Measurements from ENCODE around the gene CYP4X1. TPM values are rescaled to one million over a fixed set of nuclear protein-coding genes. Genes with fewer than 3 reads are reported as not detected.
"Not testable (repeated sequence)": the region's sequence is repeated elsewhere in the genome, so short reads cannot be mapped to it uniquely, and the experiment has no call there.

Gene CYP4X1
- total RNA-seq, 2 experiments from 2014 or later: not detected

GRCh38 chr1:47024141-47024801, 802 bp downstream of the CYP4X1 start:
- no peak overlapping the region for H3K4me3 Mint-ChIP-seq
- CTCF ChIA-PET: no interaction called here

DNA sequence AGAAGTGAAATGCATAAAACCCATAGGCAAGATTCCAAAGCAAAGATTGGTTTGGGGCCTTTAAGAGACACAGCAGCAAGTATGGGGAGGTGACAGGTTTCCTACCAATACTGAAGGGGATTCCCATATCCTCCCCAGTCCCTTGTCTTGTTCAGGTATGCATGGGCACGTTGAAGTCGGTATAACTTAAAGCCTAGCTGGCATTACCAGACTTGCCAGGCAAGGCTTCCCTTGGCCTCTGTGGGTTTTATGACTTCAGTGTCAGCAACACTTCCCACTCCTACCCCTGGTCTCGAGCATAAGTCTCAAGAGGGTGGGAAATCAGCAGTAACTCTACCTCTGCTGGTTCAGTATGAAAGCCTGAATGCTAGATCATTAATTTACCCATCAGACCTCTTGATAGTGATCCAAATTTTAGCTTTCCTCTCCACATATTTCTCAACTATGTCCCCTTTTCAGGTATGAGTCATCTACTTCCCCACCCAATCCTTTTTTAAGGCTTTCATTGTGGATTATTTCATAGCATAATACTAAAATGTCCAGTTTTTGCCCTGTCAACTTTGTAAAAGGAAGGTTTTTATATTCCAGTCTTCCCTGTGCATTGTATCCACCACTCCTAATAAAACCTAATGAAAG, 6.8 kb downstream of the CYP4X1 start:
- H3K4me3 Mint-ChIP-seq: no peak overlapping the region
- H3K36me3 Mint-ChIP-seq (ENCODE audit: low read depth): no peaks in the 10 kb centered on the region
- H3K27ac Mint-ChIP-seq: no peak overlapping the region
- POLR2A ChIA-PET: no interaction called here
- H3K9me3 Mint-ChIP-seq: no peaks in the 10 kb centered on the region
- CTCF ChIA-PET: no interaction called here
- no peaks in the 10 kb centered on the region for H3K4me1 Mint-ChIP-seq
- peaks cover 15% of the 10 kb centered on the region for H3K27me3 Mint-ChIP-seq
- no peak for DNase-seq

More at GRCh38 chr1:47024141-47024801, 802 bp downstream of the CYP4X1 start:
- no peaks in the 10 kb centered on the region for H3K9me3 Mint-ChIP-seq
- H3K27me3 Mint-ChIP-seq: peaks cover 36% of the 10 kb centered on the region
- POLR2A ChIA-PET: no interaction called here
- H3K27ac Mint-ChIP-seq: no peak overlapping the region
- H3K36me3 Mint-ChIP-seq (ENCODE audit: low read depth): no peaks in the 10 kb centered on the region
- no peaks in the 10 kb centered on the region for H3K4me1 Mint-ChIP-seq
- no peak for DNase-seq

GRCh38 chr1:47031059-47031458, 7.6 kb downstream of the CYP4X1 start:
- Mint-ChIP-seq H3K4me3 (no peak overlapping the region), H3K36me3 (ENCODE audit: low read depth) (no peaks in the 10 kb centered on the region), H3K9me3 (no peaks in the 10 kb centered on the region), H3K4me1 (no peaks in the 10 kb centered on the region), H3K27ac (no peak overlapping the region), H3K27me3 (peaks cover 12% of the 10 kb centered on the region)
- CTCF ChIA-PET: no interaction called here
- no peak for DNase-seq
- POLR2A ChIA-PET: no interaction called here

DNA sequence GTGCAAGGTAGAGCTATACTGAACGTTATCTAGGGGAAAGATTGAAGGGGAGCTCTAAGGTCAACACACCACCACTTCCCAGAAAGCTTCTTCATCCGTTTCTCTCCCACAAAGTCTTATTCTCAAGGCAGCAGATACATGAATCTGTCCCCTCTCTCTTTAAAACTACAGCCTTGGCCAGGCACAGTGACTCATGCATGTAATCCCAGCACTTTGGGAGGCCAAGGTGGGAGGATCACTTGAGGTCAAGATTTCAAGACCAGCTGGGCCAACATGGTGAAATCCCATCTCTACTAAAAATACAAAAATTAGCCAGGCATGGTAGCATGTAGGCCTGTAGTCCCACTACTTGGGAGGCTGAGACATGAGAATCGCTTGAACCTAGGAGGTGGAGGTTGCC, 8.1 kb downstream of the CYP4X1 start:
- DNase-seq: no peak
- Mint-ChIP-seq H3K4me1 (no peaks in the 10 kb centered on the region), H3K4me3 (no peak overlapping the region), H3K27me3 (peaks cover 12% of the 10 kb centered on the region), H3K9me3 (no peaks in the 10 kb centered on the region), H3K27ac (no peak overlapping the region), H3K36me3 (ENCODE audit: low read depth) (no peaks in the 10 kb centered on the region)
- CTCF ChIA-PET: no interaction called here
- POLR2A ChIA-PET: no interaction called here

DNA sequence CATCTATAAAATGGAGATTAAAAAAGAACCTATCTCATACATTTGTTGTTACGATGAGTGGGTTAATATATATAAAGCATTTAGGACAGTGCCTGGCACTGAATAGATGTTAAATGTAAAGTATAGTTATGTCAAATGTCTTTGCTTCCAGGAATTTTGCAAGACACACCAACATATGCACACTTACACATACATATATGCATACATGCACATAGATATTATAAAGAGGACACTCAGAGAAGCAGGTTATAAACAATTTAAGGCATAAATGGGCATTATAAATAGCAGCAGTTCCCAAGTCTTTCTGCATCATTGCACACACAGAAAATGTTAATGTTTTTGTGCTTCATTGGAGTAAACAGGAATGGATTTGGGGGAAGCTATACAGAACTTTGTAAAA, 13.3 kb downstream of the CYP4X1 start:
- no peak for DNase-seq
- H3K36me3 Mint-ChIP-seq (ENCODE audit: low read depth): no peaks in the 10 kb centered on the region
- ChIA-PET CTCF (interaction anchor here (0.7 kb wide), 1 partner anchor 35 kb away, joined by 3 read pairs; no protein-coding TSS in a partner anchor), POLR2A (no interaction called here)
- no peak overlapping the region for H3K4me3 Mint-ChIP-seq
- no peaks in the 10 kb centered on the region for H3K9me3 Mint-ChIP-seq
- H3K4me1 Mint-ChIP-seq: no peaks in the 10 kb centered on the region
- H3K27ac Mint-ChIP-seq: no peak overlapping the region
- H3K27me3 Mint-ChIP-seq: peaks cover 17% of the 10 kb centered on the region

GRCh38 chr1:47059376-47059775, 35.9 kb downstream of the CYP4X1 start:
- Mint-ChIP-seq H3K27ac (no peak overlapping the region), H3K4me3 (no peak overlapping the region), H3K36me3 (ENCODE audit: low read depth) (no peaks in the 10 kb centered on the region), H3K4me1 (no peaks in the 10 kb centered on the region), H3K9me3 (no peaks in the 10 kb centered on the region), H3K27me3 (peaks cover 15% of the 10 kb centered on the region)
- CTCF ChIA-PET: no interaction called here
- POLR2A ChIA-PET: no interaction called here
- no peak for DNase-seq

- no peaks in the 10 kb centered on the region for H3K36me3 Mint-ChIP-seq (ENCODE audit: low read depth)
- peaks cover 24% of the 10 kb centered on the region for H3K27me3 Mint-ChIP-seq
- ChIA-PET CTCF (no interaction called here), POLR2A (no interaction called here)
- H3K27ac Mint-ChIP-seq: no peak within 1 kb of the TSS
- DNase-seq: no peak
- H3K4me3 Mint-ChIP-seq: no peak within 1 kb of the TSS
- H3K9me3 Mint-ChIP-seq: no peaks in the 10 kb centered on the region
- no peaks in the 10 kb centered on the region for H3K4me1 Mint-ChIP-seq
These were observed 43.7 kb downstream of the CYP4X1 start, which contains the start of gene CYP4Z1 for GRCh38 chr1:47067097-47067594. Gene CYP4Z1, plus strand, starts transcription at chr1:47067231. Its CDS starts 260 bp downstream, at chr1:47067491.

DNA sequence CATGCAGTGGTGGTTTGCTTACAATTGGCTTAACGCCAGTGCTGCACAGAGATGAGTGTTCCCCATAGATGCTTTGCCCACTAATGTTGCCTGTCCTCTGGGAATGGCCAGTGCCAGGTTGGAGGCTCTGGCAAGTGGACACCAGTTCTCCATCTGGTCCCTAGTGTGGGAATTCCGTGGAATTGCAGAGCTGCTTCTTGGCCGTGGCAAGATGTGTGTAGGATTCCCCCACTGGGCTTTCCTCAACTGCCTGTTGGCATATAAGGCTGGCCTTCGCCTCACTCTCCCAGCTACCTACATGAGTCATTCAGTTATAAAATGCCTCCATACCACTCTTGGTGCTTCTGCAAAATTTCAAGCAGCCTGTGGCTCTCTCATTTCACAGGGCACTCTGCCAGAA, 45.6 kb downstream of the CYP4X1 start:
- DNase-seq; CTCF ChIA-PET; H3K9me3 Mint-ChIP-seq; H3K36me3 Mint-ChIP-seq (ENCODE audit: low read depth); H3K4me3 Mint-ChIP-seq; H3K4me1 Mint-ChIP-seq; H3K27ac Mint-ChIP-seq; POLR2A ChIA-PET: not testable (repeated sequence)
- H3K27me3 Mint-ChIP-seq: peaks cover 24% of the 10 kb centered on the region

DNA sequence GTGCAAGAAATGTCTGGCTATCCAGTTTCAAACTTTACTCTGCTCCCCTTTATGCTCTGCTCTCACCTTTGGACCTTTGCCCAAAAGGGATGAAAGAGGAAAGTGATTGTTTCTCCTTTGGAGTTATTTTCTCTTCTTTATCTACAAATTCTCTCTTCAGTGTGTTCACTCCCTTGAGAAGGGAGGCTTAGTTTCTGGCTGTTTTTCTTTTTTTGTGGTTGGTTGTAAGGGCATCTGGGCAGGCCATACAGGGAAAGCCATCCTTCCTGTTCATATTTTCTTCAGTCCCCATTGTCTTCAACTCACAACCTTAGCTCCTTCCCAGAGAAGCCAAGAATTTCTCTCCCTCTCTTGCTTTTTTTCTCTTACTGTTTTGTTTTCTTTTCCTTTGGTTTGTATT, 46.0 kb downstream of the CYP4X1 start:
- H3K4me1 Mint-ChIP-seq; DNase-seq; H3K36me3 Mint-ChIP-seq (ENCODE audit: low read depth); H3K9me3 Mint-ChIP-seq; H3K4me3 Mint-ChIP-seq; CTCF ChIA-PET; H3K27ac Mint-ChIP-seq; POLR2A ChIA-PET: not testable (repeated sequence)
- peaks cover 24% of the 10 kb centered on the region for H3K27me3 Mint-ChIP-seq

- POLR2A ChIA-PET; H3K27me3 Mint-ChIP-seq; H3K4me3 Mint-ChIP-seq; H3K4me1 Mint-ChIP-seq; H3K27ac Mint-ChIP-seq; H3K36me3 Mint-ChIP-seq (ENCODE audit: low read depth); CTCF ChIA-PET; H3K9me3 Mint-ChIP-seq: not testable (repeated sequence)
- DNase-seq: peak; percentile 36
These were observed 65.9 kb downstream of the CYP4X1 start for GRCh38 chr1:47089356-47089755.

- H3K9me3 Mint-ChIP-seq; H3K4me3 Mint-ChIP-seq; CTCF ChIA-PET; DNase-seq; H3K36me3 Mint-ChIP-seq (ENCODE audit: low read depth); POLR2A ChIA-PET; H3K4me1 Mint-ChIP-seq; H3K27me3 Mint-ChIP-seq; H3K27ac Mint-ChIP-seq: not testable (repeated sequence)
These were observed 68.0 kb downstream of the CYP4X1 start for GRCh38 chr1:47091476-47091875.

Other genes starting within 250 kb of the CYP4X1 start
- gene CYP4B1, start 224.6 kb upstream of the CYP4X1 start, total RNA-seq: not detected
- gene CYP4A11, start 82.2 kb upstream of the CYP4X1 start, total RNA-seq: not detected
- gene CYP4Z1, start 43.6 kb downstream of the CYP4X1 start, total RNA-seq: not detected
- not detected for gene CYP4A22, start 113.8 kb downstream of the CYP4X1 start, total RNA-seq
- gene PDZK1IP1, start 166.4 kb downstream of the CYP4X1 start, total RNA-seq: not detected
- gene TAL1, start 208.6 kb downstream of the CYP4X1 start, total RNA-seq: not detected

All from activated CD4-positive, alpha-beta memory T cell treated with anti-CD3 and anti-CD28 coated beads, Interleukin-2, amount 10 ng/mL, durations not matched to agents 7 days and 5 days (primary cell).